ENCODE data around the gene ZNF266. TPM values are rescaled to one million over a fixed set of nuclear protein-coding genes. Genes with fewer than 3 reads are reported as not detected.

ZNF266 gene
- total and polyA plus RNA-seq, 2 of the 8 experiments (the other 6 are each of a cell fraction or from before 2014, with no cell fraction given), result 6.6 to 15.3 TPM

GRCh38 chr19:9485140-9485539 lies 49.8 kb upstream of the ZNF266 start:
- no peak overlapping the region for H2BK15ac ChIP-seq (ENCODE audit: low read length)
- no peak overlapping the region for H4K8ac ChIP-seq (ENCODE audit: extremely low read depth, insufficient read depth, low read length)
- H2BK120ac ChIP-seq (replicated peaks; ENCODE audit: low read depth, low read length), result no peak overlapping the region
- no peak overlapping the region for H3K23ac ChIP-seq (ENCODE audit: insufficient read length)
- H3K18ac ChIP-seq (ENCODE audit: extremely low read depth, low read length), result no peak overlapping the region
- no peaks in the 10 kb centered on the region for H3K27me3 ChIP-seq (replicated peaks in 1 of 4; ENCODE audit: control insufficient read depth in 3 of 4, extremely low read depth in 1 of 4, insufficient read depth in 3 of 4, low read length in 3 of 4)
- no peak overlapping the region for H3K56ac ChIP-seq (replicated peaks; ENCODE audit: insufficient read length, low read depth, low read length)
- no peaks in the 10 kb centered on the region for H4K20me1 ChIP-seq (replicated peaks in 1 of 2; ENCODE audit: control insufficient read depth in 1 of 2, insufficient read depth in 2 of 2, low read length in 2 of 2)
- no peak overlapping the region for H4K91ac ChIP-seq (replicated peaks; ENCODE audit: insufficient read length, low read length)
- no peak overlapping the region for H3K4me2 ChIP-seq (ENCODE audit: insufficient read depth in 1 of 2, low read depth in 2 of 2, low read length in 2 of 2)
- DNase-seq (ENCODE audit: low read depth in 1 of 2, low spot score in 2 of 2) (no peak), FAIRE-seq (no peak)
- H3K27ac ChIP-seq (ENCODE audit: low read depth, low read length), result no peak overlapping the region
- H4K5ac ChIP-seq (ENCODE audit: insufficient read length, low read depth, low read length), result no peak overlapping the region
- 66% methylated on average over 2 of the region's 2 CpGs; no CpG with 5 or more reads in 1 of the 2 experiments for WGBS, 2 experiments (ENCODE audit: extremely low coverage in 1 of 2, insufficient coverage in 1 of 2, insufficient read length in 1 of 2, insufficient replicate concordance in 2 of 2, low coverage in 1 of 2, low lambda C conversion rate in 2 of 2, missing lambda C conversion rate in 1 of 2)
- no peak overlapping the region for H3K4ac ChIP-seq (replicated peaks; ENCODE audit: insufficient read length, low read depth, low read length)
- no peaks in the 10 kb centered on the region for H3K79me2 ChIP-seq (ENCODE audit: control insufficient read depth in 1 of 2, insufficient read depth in 2 of 2, low read length in 2 of 2)
- H2BK20ac ChIP-seq (ENCODE audit: low read length), result no peak overlapping the region
- no peak overlapping the region for H2BK5ac ChIP-seq (ENCODE audit: low read depth, low read length)
- no peak overlapping the region for H3K9ac ChIP-seq (replicated peaks in 1 of 4; ENCODE audit: extremely low read depth in 1 of 4, low read depth in 3 of 4, low read length in 3 of 4)
- POLR2A ChIA-PET (ENCODE audit: partially characterized antibody), result no interaction called here
- H3K9me3 ChIP-seq (ENCODE audit: insufficient read depth in 2 of 2, low read depth in 1 of 2, low read length in 1 of 2), result peaks cover 39 to 60% of the 10 kb centered on the region in 2 experiments
- H3K4me3 ChIP-seq (ENCODE audit: extremely low read depth in 1 of 4, insufficient read depth in 2 of 4, low read depth in 3 of 4, low read length in 4 of 4), result no peak overlapping the region
- H3K79me1 ChIP-seq (ENCODE audit: low read depth, low read length), result no peaks in the 10 kb centered on the region
- H2AFZ ChIP-seq (ENCODE audit: low read length), result no peak overlapping the region
- no peaks in the 10 kb centered on the region for H3K36me3 ChIP-seq (ENCODE audit: control insufficient read depth in 2 of 4, insufficient read depth in 4 of 4, low read length in 3 of 4)
- 0 out of 2 replicates have a peak, but pooled peaks cover 1% of the 10 kb centered on the region for H3K23me2 ChIP-seq (ENCODE audit: low read depth, low read length)
- no peak overlapping the region for H2AK5ac ChIP-seq (ENCODE audit: low read depth, low read length)
- H2BK12ac ChIP-seq (ENCODE audit: low read depth, low read length), result no peak overlapping the region
- CTCF ChIA-PET (ENCODE audit: partially characterized antibody), result no interaction called here
- no peaks in the 10 kb centered on the region for H3K4me1 ChIP-seq (replicated peaks in 1 of 4; ENCODE audit: control insufficient read depth in 3 of 4, insufficient read depth in 4 of 4, low read length in 3 of 4)
- no peak overlapping the region for H3K14ac ChIP-seq (ENCODE audit: insufficient read length)
- TF ChIP-seq SUZ12 (IDR thresholded peaks at IDR 0.05; ENCODE audit: low read length) (no peak), E2F6 (IDR thresholded peaks at IDR 0.05) (no peak), TAF1 (IDR thresholded peaks at IDR 0.05; ENCODE audit: low read depth, low read length) (no peak), HDAC6 (IDR thresholded peaks at IDR 0.05; ENCODE audit: low read depth, low read length) (no peak), RBBP5 (IDR thresholded peaks at IDR 0.05; ENCODE audit: borderline replicate concordance, low read depth, low read length) (no peak), EGR1 (IDR thresholded peaks at IDR 0.05; ENCODE audit: borderline replicate concordance, low read depth, low read length) (no peak), POLR2A (IDR thresholded peaks at IDR 0.05; ENCODE audit: control extremely low read depth in 1 of 2, low read depth in 2 of 2, low read length in 2 of 2) (no peak), BACH1 (IDR thresholded peaks at IDR 0.05; ENCODE audit: low read length) (no peak), ASH2L (IDR thresholded peaks at IDR 0.05; ENCODE audit: low read length) (no peak), SP4 (IDR thresholded peaks at IDR 0.05; ENCODE audit: low read length) (no peak), CBX8 (IDR thresholded peaks at IDR 0.05; ENCODE audit: borderline replicate concordance, low read depth, low read length) (no peak), ZNF274 (IDR thresholded peaks at IDR 0.05; ENCODE audit: borderline replicate concordance, extremely low read depth, low read length) (no peak), USF2 (IDR thresholded peaks at IDR 0.05; ENCODE audit: low read length) (no peak), ATF3 (IDR thresholded peaks at IDR 0.05; ENCODE audit: insufficient read depth, low read depth, low read length) (no peak)
